Retinal pigment epithelial cell (primary cell): Measurements from ENCODE around the gene NOL9.

Source experiments
- DNase-seq: peaks from one replicate; pipeline ENCODE4 v3.0.0-alpha.2; 2010; ENCODE audit warnings: low read depth
- H3K4me3 ChIP-seq: 2 replicates; pipeline ENCODE4 v1.5.1; 2011; ENCODE audit warnings: mild to moderate bottlenecking, low read length, control low read depth, moderate library complexity
- TF ChIP-seq, protein P1 (sequence below): conservative IDR thresholded peaks from 2 replicates; pipeline ENCODE4 v1.5.1; 2011; ENCODE audit warnings: low read depth, low read length, control low read depth, inconsistent platforms

Gene NOL9

GRCh38 chr1:6511561-6512244 is 42.6 kb downstream of the NOL9 start:
- no peak for DNase-seq
- TF ChIP-seq, protein P1, sequence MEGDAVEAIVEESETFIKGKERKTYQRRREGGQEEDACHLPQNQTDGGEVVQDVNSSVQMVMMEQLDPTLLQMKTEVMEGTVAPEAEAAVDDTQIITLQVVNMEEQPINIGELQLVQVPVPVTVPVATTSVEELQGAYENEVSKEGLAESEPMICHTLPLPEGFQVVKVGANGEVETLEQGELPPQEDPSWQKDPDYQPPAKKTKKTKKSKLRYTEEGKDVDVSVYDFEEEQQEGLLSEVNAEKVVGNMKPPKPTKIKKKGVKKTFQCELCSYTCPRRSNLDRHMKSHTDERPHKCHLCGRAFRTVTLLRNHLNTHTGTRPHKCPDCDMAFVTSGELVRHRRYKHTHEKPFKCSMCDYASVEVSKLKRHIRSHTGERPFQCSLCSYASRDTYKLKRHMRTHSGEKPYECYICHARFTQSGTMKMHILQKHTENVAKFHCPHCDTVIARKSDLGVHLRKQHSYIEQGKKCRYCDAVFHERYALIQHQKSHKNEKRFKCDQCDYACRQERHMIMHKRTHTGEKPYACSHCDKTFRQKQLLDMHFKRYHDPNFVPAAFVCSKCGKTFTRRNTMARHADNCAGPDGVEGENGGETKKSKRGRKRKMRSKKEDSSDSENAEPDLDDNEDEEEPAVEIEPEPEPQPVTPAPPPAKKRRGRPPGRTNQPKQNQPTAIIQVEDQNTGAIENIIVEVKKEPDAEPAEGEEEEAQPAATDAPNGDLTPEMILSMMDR, result no peak
- H3K4me3 ChIP-seq, result no peak overlapping the region

DNA sequence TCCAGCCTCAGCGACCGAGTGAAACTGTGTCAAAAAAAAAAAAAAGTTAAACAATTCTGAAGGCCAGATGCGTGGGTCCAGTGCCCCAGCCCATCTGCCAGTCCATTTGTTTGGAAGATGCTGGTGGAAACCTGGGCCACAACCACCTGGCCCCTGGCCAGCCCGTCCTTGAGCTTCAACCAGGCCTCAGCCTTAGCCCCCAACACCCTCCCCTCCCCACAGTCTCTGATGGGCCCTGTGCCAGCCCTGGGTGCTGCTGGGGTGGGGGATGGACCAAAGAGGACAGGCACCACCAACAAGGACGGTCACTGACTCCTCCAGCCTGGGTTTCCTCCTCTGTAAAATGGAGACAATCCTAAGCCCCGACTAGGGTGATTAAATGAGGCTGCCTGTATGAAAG is 43.3 kb downstream of the NOL9 start:
- no peak for DNase-seq

GRCh38 chr1:6510493-6510892 is 43.8 kb downstream of the NOL9 start:
- TF ChIP-seq, protein P1, result no peak
- H3K4me3 ChIP-seq, result no peak overlapping the region

More for the DNA sequence above, 43.3 kb downstream of the NOL9 start:
- no peak overlapping the region for H3K4me3 ChIP-seq
- TF ChIP-seq, protein P1, result no peak

GRCh38 chr1:6509919-6510291 is 44.4 kb downstream of the NOL9 start:
- no peak overlapping the region for H3K4me3 ChIP-seq
- TF ChIP-seq, protein P1, result no peak
- DNase-seq, result no peak

More at GRCh38 chr1:6510493-6510892, 43.8 kb downstream of the NOL9 start:
- no peak for DNase-seq

GRCh38 chr1:6509220-6509918 is 44.9 kb downstream of the NOL9 start:
- TF ChIP-seq, protein P1, result no peak
- no peak overlapping the region for H3K4me3 ChIP-seq
- DNase-seq, result no peak

- H3K4me3 ChIP-seq, result no peak overlapping the region
- TF ChIP-seq, protein P1, result no peak
- DNase-seq, result no peak
These were observed 45.5 kb downstream of the NOL9 start for GRCh38 chr1:6508816-6509189.
